T-helper 9 cell (primary cell): ENCODE results near the gene MYO6.

Experiments used
- DNase-seq: peaks from one replicate; pipeline ENCODE4 v3.0.0-alpha.2; 2020

Gene MYO6

DNA sequence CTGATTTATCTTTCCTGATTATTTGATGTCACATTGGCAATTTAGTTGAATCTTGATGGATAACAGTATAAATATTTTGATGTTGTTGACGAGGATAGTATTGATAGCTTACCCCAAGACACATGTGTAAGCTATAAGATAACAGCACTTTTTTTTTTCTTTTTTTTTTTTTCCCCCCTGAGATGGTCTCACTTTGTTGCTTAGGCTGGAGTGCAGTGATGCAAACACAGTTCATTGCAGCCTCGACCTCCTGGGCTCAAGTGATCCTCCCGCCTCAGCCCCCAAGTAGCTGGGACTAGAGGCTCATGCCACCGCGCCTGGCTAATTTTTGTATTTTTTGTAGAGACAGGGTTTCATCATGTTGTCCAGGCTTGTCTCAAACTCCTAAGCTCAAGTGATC lies 21.8 kb downstream of the MYO6 start:
- no peak for DNase-seq

DNA sequence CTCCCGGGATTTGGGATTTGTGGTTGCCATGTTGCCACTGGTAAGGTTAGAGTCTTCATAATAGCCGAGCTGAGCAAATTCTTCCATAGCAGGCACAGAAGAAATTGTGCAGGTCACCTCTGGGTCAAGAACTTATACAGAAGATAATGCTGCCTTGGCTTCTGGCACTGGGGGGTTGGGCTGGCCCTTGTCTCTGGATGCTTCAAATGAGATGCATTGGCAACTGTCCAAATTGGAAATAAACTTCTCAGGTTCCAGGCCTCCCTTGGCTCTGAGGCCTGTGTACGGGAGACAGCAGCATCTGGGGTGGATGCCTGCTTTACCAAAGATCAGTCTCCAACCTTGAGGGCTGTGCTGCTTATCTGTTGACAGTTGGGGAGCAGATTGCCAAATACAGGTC lies 26.2 kb downstream of the MYO6 start:
- no peak for DNase-seq

DNA sequence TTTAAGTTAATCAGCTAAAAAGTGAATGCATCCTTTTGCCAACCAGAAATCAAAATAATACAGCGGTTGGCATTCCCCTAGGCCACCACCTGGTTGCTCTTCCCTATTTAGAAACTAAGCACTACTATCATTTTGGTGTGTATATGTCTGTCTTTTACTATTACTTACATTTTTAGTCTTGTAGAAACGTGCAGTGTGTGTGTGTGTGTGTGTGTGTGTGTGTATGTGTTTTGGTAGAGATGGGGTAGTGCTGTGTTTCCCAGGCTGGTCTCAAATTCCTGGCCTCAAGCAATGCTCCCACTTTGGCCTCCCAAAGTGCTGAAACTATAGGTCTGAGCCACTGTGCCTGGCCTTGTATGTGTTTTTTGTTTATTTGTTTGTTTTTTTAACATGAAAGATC lies 27.4 kb downstream of the MYO6 start:
- DNase-seq: no peak

DNA sequence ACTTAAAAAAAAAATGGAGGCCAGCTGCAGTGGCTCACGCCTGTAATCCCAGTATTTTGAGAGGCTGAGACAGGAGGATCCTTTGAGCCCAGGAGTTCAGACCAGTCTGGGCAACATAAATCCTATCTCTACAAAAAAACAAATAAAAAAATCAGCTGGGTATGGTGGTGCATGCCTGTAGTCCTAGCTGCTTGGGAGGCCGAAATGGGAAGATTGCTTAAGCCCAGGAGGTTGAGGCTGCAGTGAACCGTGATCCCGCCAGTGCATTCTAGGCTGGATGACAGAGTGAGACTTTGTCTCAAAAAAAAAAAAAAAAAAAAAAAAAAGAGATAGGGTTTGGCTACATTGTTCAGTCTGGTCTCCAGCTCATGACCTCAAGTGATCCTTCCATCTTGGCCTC lies 29.7 kb downstream of the MYO6 start:
- no peak for DNase-seq

DNA sequence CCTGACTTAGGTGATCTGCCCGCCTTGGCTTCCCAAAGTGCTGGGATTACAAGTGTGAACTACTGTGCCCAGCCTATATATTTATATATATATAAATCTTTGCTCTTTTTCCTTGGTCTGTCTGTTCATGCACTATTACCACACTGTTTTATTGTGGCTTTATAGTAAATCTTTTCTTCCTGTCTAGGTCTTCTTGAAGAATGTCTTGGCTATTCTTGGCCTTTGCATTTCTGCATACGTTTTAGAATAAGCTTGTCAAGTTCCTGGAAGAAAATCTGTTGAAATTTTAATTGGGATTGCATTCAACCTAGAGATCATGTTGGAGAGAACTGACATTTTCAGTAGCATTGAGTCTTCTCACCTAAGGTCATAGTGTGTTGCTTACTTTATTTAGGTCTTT lies 37.1 kb downstream of the MYO6 start:
- DNase-seq: no peak

- no peak for DNase-seq
These were observed 39.9 kb downstream of the MYO6 start for GRCh38 chr6:75788894-75789293.

DNA sequence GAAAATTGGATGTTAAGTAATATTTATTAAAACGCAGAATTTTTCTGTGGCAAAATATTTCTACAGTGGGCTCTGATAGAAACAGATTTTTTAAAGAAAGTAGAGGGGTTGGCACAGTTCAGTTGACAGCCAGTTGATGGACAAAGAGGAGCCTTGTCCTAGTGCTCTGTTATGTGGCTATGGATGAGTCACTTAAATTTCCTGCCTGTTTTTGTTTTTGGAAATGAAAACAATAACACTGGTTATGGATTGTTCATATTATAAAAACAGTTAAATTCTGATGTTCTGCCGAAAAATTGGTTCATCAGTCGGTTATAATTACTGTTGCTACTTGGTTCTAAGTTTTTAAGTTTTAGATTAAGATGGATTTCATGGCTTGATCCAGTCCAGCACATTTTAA lies 42.8 kb downstream of the MYO6 start:
- DNase-seq: no peak

- no peak for DNase-seq
These were observed 45.4 kb downstream of the MYO6 start for GRCh38 chr6:75794351-75794846.

DNA sequence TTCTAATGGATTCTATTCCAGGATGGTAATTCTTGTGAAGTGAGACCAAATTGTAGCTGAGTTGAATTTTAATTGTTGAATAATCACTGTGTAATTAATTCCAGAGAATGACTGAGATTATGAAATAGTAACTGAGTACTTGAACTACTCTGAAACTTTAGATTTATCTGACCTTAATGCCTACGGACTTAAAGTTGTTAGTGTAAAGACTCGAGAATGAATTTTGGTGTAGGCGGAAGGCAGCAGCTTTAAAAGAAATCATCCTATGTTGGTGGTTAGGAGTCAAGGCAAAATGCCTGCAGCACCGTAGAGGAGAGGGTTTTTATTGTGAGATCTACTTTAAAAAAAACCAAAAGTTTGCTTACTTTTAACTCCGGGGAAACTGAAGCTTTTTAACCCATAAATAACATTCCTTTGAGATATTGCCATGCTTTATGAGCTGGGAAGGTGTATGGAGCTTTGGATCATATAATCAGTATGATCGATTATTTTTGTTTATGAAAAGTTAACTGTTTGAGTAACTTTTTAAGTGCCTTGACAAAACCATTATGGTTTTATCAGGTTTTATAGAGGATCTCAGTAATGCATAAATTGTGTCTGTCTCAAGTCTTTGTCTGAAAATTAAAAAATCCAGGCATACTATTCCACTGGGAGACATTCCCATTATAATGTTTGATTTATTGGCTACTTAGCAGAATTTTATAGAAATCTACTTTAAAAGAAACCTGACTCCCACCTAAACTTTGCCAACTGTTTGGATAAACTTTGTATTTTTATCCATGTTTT lies 46.1 kb downstream of the MYO6 start:
- DNase-seq: no peak

GRCh38 chr6:75796723-75797122 lies 47.7 kb downstream of the MYO6 start:
- no peak for DNase-seq

DNA sequence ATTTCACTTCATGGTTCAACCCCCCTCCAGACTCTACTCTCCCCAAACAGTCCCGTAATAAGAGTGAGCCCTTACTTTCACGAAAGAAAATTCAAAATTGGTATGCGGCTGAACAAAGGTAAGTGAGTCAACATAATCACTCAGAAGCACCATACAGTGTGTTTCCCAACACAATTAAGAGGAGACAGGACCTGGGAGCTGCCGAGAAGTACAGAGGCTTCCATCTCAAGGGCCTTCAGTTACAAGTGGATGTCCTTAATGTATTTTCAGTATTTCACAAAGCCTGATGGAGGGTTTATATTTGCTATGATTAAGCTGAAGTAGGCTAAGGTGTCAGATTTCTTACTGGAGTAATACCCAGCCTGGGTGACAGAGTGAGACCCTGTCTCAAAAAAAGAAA lies 51.1 kb downstream of the MYO6 start:
- no peak for DNase-seq

GRCh38 chr6:75800708-75801505 lies 51.9 kb downstream of the MYO6 start:
- DNase-seq: no peak

DNA sequence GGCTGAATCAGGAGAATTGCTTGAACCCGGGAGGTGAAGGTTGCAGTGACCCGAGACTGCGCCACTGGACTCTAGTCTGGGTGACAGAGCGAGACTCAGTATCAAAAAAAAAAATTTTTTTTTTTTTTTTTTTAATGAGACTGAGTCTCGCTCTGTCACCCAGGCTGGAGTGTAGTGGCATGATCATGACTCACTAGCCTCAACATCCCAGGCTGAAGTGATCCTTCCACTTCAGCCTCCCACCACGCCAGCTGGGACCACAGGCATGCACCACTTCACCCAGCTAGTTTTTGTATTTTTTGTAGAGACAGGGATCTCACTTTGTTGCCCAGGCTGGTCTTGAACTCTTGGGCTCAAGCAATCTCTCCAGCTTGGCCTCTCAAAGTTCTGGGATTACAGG lies 53.3 kb downstream of the MYO6 start:
- no peak for DNase-seq

GRCh38 chr6:75808507-75808906 lies 59.5 kb downstream of the MYO6 start:
- DNase-seq: no peak

- no peak for DNase-seq
These were observed 63.5 kb downstream of the MYO6 start for GRCh38 chr6:75812560-75812959.

DNA sequence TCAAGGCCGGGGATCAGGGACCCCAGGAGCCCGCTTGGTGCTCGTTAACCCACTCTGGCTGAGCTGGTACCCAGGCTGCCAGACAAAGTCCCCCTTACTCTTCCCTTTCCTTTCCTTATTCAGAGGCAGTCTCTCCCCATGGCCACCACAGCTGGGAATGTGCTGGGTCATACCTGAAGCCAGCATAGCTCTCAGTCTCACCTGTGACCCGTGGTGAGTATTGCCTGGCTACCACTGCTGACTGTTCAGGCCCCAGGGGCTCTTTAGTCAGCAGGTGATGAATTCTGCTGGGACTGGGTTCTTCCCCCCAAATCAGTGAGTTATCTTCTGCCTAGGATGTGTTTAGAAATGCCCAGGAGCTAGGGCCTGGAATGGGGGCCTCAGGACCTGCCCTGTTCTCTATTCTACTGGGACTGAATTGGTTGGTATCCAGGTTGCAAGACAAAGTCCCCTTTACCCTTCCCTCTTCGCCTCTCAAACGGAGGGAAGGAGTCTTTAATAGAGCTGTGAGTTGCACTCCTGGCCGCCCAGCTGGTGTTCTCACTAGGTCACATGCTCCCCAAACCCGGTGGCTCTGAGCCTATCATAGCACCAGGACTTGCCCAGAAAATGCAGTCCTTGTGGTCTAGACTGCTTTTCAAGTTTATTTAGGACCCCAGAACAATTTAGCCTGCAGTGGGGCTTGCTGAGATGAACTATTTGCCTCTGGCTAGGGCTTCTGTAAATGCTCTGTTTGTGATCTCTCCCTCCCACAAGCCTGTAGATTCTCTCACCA lies 64.6 kb downstream of the MYO6 start:
- DNase-seq: no peak

GRCh38 chr6:75815756-75816155 lies 66.7 kb downstream of the MYO6 start:
- DNase-seq: no peak

DNA sequence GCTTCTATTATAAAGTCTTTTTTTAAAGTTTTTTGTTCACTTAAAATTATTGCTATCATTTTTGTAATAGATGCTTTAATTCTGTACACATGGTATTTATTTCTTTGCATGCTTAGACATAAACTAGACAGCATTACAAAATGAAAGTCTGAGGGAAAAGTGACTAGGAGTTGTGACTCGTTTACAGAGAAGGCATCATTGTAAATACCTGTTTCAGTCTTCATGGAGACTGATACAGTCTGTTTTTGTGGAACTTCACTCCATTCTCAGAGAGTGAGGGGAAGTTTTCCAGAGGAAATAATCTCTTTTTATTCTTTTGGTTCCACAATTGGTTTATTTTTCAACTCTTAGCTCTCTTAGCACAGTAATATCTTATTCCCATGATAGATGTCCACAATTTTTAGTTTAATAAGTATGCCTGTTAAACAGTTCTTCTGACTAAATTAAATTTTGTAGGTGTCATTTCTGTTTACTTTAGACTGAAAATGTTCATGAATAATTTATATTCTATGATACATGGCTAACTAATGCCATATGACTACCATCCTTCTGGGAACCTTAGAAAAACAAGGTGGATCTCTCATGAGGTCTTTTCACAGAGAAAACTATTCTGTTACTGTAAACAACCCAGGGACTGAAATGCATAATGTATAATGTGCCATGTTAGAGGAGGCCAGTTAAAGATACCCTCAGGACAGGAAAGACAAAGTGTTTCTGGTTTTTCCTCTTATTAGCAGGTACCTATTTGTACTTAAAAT lies 69.2 kb downstream of the MYO6 start:
- DNase-seq: no peak

- DNase-seq: no peak
These were observed 70.9 kb downstream of the MYO6 start for GRCh38 chr6:75819776-75820487.

DNA sequence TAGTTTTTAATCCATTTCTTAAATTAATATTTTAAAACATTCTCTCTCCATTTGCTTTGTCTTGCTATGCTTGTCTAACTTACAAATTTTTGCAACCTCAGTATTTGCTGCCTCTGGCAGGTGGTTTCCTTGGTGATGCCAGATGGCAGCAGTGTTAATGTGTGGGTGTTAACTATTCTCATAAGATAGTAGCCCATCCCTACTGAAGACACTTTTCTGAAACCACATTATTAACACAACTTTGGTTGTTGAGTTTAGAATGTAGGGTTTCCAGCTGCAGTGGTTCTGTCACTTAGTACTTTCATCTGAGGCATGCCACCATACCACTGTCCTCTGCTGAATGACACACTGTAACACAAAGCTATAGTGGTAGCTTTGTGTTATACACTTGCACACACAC lies 75.1 kb downstream of the MYO6 start:
- no peak for DNase-seq

DNA sequence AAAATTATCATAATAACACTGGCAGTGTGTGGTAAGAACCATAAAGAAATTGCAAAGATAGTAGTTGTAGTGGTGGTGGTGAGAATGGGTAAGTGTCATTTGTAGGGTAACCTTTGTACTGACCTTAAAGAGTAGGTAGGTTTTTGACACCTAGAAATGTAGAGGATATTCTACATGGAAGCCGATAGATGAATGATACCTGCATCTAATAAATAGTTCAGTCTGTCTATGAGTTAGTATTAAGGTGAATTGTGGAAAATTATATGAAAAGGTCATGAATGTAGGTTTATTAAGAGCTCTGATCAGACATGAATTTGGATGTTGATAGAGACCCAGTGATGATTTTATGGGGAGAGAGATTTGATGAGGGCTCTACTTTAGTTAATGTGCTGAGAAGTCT lies 78.1 kb downstream of the MYO6 start:
- DNase-seq: no peak
